ENCODE measurements around the gene CAGE1.

- TF ChIP-seq EZH2phosphoT487 (IDR thresholded peaks at IDR 0.05; ENCODE audit: borderline replicate concordance, low read length) (no peak), CTCF (conservative IDR thresholded peaks at IDR 0.05; ENCODE audit: low read depth, low read length) (no peak)
Observed at GRCh38 chr6:7296602-7297001, 92.9 kb downstream of the CAGE1 start.
